Measurements from ENCODE around the gene FAM13B. TPM values are rescaled to one million over a fixed set of nuclear protein-coding genes. Genes with fewer than 3 reads are reported as not detected.
A peak's percentile ranks its signal among the peaks of the same experiment; 100 is the strongest.
"Not testable (repeated sequence)": the region's sequence is repeated elsewhere in the genome, so short reads cannot be mapped to it uniquely, and the experiment has no call there.

The FAM13B gene
- total and polyA plus RNA-seq, 11 donors = 6.8 to 42.0 (median 25.3) TPM

- Histone ChIP-seq H3K4me1 (peaks cover 0 to 10% (median 0%) of the 10 kb centered on the region in 12 donors), H3K27me3 (no peaks in the 10 kb centered on the region), H3K36me3 (no peaks in the 10 kb centered on the region), H3K27ac (no peak overlapping the region), H3K4me3 (no peak overlapping the region), H3K9me3 (no peaks in the 10 kb centered on the region)
- DNase-seq (peak in 4 of 5 donors; percentile 32 to 63 (median 43)), ATAC-seq (peak in 3 of 4 donors; percentile 53 to 72 (median 67))
- intact Hi-C loops (cut with DNase I) = loop anchor here (1.0 to 5.0 kb wide), 5 partner anchors 54 to 58 kb away; no protein-coding TSS in a partner anchor
- TF ChIP-seq CTCF (IDR thresholded peaks at IDR 0.05) = peak; percentile 67 to 91 (median 85)
- TF ChIP-seq POLR2A (IDR thresholded peaks at IDR 0.05) = no peak
- WGBS, 4 donors = 31 to 36% (median 34%) methylated on average over 5 of the region's 5 CpGs
Observed at GRCh38 chr5:138077064-138077696, 44.3 kb upstream of the FAM13B start.

DNA sequence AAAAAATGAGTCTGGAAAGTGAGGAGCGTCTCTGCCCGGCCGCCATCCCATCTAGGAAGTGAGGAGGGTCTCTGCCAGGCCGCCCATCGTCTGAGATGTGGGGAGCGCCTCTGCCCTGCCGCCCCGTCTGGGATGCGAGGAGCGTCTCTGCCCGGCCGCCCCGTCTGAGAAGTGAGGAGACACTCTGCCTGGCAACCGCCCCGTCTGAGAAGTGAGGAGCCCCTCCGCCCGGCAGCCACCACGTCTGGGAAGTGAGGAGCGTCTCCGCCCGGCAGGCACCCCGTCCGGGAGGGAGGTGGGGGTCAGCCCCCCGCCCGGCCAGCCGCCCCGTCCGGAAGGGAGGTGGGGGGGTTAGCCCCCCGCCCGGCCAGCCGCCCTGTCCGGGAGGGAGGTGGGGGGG is 37.1 kb upstream of the FAM13B start:
- H3K27me3 ChIP-seq, DNase-seq, H3K36me3 ChIP-seq, H3K27ac ChIP-seq, H3K9me3 ChIP-seq, H3K4me3 ChIP-seq, ATAC-seq, H3K4me1 ChIP-seq: not testable (repeated sequence)
- WGBS, 4 donors = 89 to 94% (median 93%) methylated on average over 3 to 32 of the region's 32 CpGs
- intact Hi-C loops (cut with DNase I) = loop anchor here in 1 of 10 donors (5.0 kb wide), 1 partner anchor 33 kb away; no protein-coding TSS in a partner anchor

DNA sequence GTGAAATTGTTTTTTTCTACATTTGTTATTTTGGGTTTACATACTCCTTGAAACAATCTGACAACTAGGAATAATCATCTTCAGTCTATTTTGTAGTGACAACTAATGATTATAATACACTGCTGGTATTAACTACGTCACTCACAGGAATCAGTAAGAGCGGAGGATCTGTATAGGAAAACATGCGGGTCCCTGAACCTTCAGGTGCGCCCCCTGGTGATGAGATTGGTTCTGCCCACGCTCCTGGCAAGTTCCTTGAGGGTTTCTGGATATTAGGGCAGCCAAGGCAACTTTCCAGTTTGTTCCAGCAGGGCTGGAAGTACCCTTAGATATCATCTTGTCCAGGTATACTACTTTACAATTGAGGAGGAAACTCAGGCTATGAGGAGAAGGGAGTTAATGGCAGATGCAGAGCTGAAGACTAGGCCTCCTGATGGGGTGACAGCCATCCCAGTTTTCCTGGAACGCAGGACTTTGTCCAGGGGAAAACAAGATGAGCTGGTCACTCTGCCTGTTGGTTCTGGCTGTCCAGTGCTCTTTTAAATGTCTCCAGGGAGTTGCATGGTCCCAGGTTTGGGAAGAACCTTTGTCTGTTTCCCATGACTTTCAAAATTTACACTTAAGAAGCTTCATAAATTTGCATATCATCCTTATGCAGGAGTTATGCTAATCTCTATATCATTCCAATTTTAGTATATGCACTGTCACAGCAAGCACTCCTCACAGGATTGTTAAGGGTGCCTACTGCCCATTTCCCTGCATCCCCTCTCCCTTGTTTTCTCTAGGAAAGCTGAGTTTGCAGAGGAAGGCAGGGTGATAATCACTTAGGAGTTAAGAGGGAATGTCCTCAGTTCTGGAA is 36.1 kb upstream of the FAM13B start:
- TF ChIP-seq POLR2A (IDR thresholded peaks at IDR 0.05) (no peak), CTCF (IDR thresholded peaks at IDR 0.05) (peak; percentile 64 to 84 (median 72))
- ATAC-seq = peak; percentile 69 to 89 (median 85)
- no peaks in the 10 kb centered on the region for H3K36me3 ChIP-seq
- no peak overlapping the region for H3K4me3 ChIP-seq
- H3K27me3 ChIP-seq = peaks cover 0 to 5% (median 0%) of the 10 kb centered on the region in 9 donors
- DNase-seq = peak; percentile 56 to 82 (median 67)
- H3K9me3 ChIP-seq = no peaks in the 10 kb centered on the region
- no peak overlapping the region for H3K27ac ChIP-seq
- WGBS, 4 donors = 21 to 24% (median 23%) methylated on average over 6 of the region's 6 CpGs
- intact Hi-C loops (cut with DNase I) = loop anchor here in 8 of 10 donors (1.0 to 5.0 kb wide), 3 partner anchors 32 to 292 kb away; no protein-coding TSS in a partner anchor
- H3K4me1 ChIP-seq = no peaks in the 10 kb centered on the region

GRCh38 chr5:138067945-138068344 is 35.1 kb upstream of the FAM13B start:
- no peak for DNase-seq
- Histone ChIP-seq H3K36me3 (no peaks in the 10 kb centered on the region), H3K9me3 (no peaks in the 10 kb centered on the region), H3K27ac (no peak overlapping the region), H3K4me3 (no peak overlapping the region), H3K27me3 (peaks cover 0 to 5% (median 0%) of the 10 kb centered on the region in 9 donors), H3K4me1 (no peaks in the 10 kb centered on the region)
- intact Hi-C loops (cut with DNase I) = loop anchor here in 7 of 10 donors (1.0 to 5.0 kb wide), 3 partner anchors 31 to 291 kb away; no protein-coding TSS in a partner anchor
- 89 to 93% (median 90%) methylated on average over 8 of the region's 8 CpGs for WGBS, 4 donors
- ATAC-seq = no peak
- TF ChIP-seq CTCF (IDR thresholded peaks at IDR 0.05) = no peak
- TF ChIP-seq POLR2A (IDR thresholded peaks at IDR 0.05) = no peak
